Tibial nerve (tissue), 3 donors: Measurements from ENCODE around the gene C2CD5.

ENCODE experiments used
- CTCF ChIP-seq, 5 experiments: fragments of 200-600 bp in 3 of 5; fragments of 450-650 bp in 2 of 5; sonication (generic) in 3 of 5; IDR thresholded peaks; one replicate each; pipeline ENCODE4 v1.5.1; 2016 to 2019; ENCODE audit warnings: antibody characterized with exemption in 5 of 5, mild to moderate bottlenecking in 3 of 5, moderate library complexity in 2 of 5
- POLR2A ChIP-seq, 2 donors: fragments of 450-650 bp; IDR thresholded peaks; one replicate each; pipeline ENCODE4 v1.6.1; 2017; ENCODE audit warnings: antibody characterized with exemption in 2 of 2, mild to moderate bottlenecking in 2 of 2, moderate library complexity in 2 of 2

- TF ChIP-seq POLR2A (IDR thresholded peaks at IDR 0.05) (no peak), CTCF (IDR thresholded peaks at IDR 0.05) (no peak)
Measured at GRCh38 chr12:22535478-22535877, 8.9 kb downstream of the C2CD5 start.
